AG04450 (cell line): ENCODE results near the gene NHSL2. TPM values are rescaled to one million over a fixed set of nuclear protein-coding genes. Genes with fewer than 3 reads are reported as not detected.

ENCODE experiments used
- CTCF ChIA-PET: fragments of 300-600, 350-600 bp; formaldehyde crosslinking; extraction: SDS; loops from one replicate; lab custom pipeline; 2022; ENCODE audit warnings: antibody characterized with exemption, inconsistent platforms; lab: Charles Lee
- POLR2A ChIA-PET: fragments of 350-600 bp; formaldehyde crosslinking; extraction: SDS; loops from one replicate; lab custom pipeline; 2021; ENCODE audit warnings: antibody characterized with exemption, inconsistent platforms; lab: Yijun Ruan, JAX
- DNase-seq: peaks from one replicate; pipeline ENCODE4 v3.0.0-alpha.2; 2011; ENCODE audit warnings: low read depth, low spot score
- H3K27ac ChIP-seq: one replicate; pipeline ENCODE4 v1.5.1; 2012; ENCODE audit warnings: low read depth, low read length, control low read depth
- H3K27me3 ChIP-seq: one replicate; pipeline ENCODE4 v1.6.0; 2012; ENCODE audit warnings: low read length; ENCODE audit not compliant: control insufficient read depth, insufficient read depth
- H3K4me3 ChIP-seq: 2 replicates; pipeline ENCODE4 v1.5.1; 2011; ENCODE audit warnings: mild to moderate bottlenecking, low read depth, low read length, control low read depth
- H3K9me3 ChIP-seq: 2 replicates; pipeline ENCODE4 v1.5.1; 2012; ENCODE audit warnings: low read length; ENCODE audit not compliant: control insufficient read depth, insufficient read depth
- CTCF ChIP-seq: IDR thresholded peaks from 2 replicates; pipeline ENCODE4 v1.5.1; 2011; ENCODE audit warnings: low read depth, low read length, control low read depth, inconsistent platforms
- polyA plus RNA-seq: library from polyadenylated mRNA; depleted of rRNA; stranded (reverse); fragments of >200 nt; gene quantifications from 2 replicates; pipeline ENCODE4 v1.2.3, GENCODE V29; 2011

The NHSL2 gene
- polyA plus RNA-seq, 1 experiment: 3.0 TPM

- H3K9me3 ChIP-seq: no peaks in the 10 kb centered on the region
- TF ChIP-seq CTCF: no peak
Observed at GRCh38 chrX:72102760-72103159, 192.1 kb downstream of the NHSL2 start.

GRCh38 chrX:72105436-72105835, 194.8 kb downstream of the NHSL2 start:
- POLR2A ChIA-PET: no interaction called here

More at GRCh38 chrX:72102760-72103159, 192.1 kb downstream of the NHSL2 start:
- Histone ChIP-seq H3K4me3 (no peak overlapping the region), H3K27me3 (no peaks in the 10 kb centered on the region), H3K27ac (no peak overlapping the region)
- ChIA-PET POLR2A (no interaction called here), CTCF (no interaction called here)
- no peak for DNase-seq

GRCh38 chrX:72107320-72107719, 196.7 kb downstream of the NHSL2 start:
- no peak for TF ChIP-seq CTCF
- Histone ChIP-seq H3K9me3 (no peaks in the 10 kb centered on the region), H3K27me3 (no peaks in the 10 kb centered on the region), H3K4me3 (no peak overlapping the region), H3K27ac (no peak overlapping the region)
- no peak for DNase-seq
- POLR2A ChIA-PET: no interaction called here
- CTCF ChIA-PET: no interaction called here

More at GRCh38 chrX:72105436-72105835, 194.8 kb downstream of the NHSL2 start:
- TF ChIP-seq CTCF: no peak
- no peak for DNase-seq
- Histone ChIP-seq H3K9me3 (no peaks in the 10 kb centered on the region), H3K4me3 (no peak overlapping the region), H3K27me3 (no peaks in the 10 kb centered on the region), H3K27ac (no peak overlapping the region)
- CTCF ChIA-PET: no interaction called here

- POLR2A ChIA-PET: no interaction called here
- Histone ChIP-seq H3K9me3 (no peaks in the 10 kb centered on the region), H3K4me3 (no peak overlapping the region), H3K27ac (no peak overlapping the region), H3K27me3 (no peaks in the 10 kb centered on the region)
- CTCF ChIA-PET: no interaction called here
- no peak for DNase-seq
- no peak for TF ChIP-seq CTCF
Observed at GRCh38 chrX:72107841-72108595, 197.4 kb downstream of the NHSL2 start.

- TF ChIP-seq CTCF: no peak
- no peaks in the 10 kb centered on the region for H3K9me3 ChIP-seq
- no peaks in the 10 kb centered on the region for H3K27me3 ChIP-seq
- no peak overlapping the region for H3K27ac ChIP-seq
- POLR2A ChIA-PET: no interaction called here
- H3K4me3 ChIP-seq: no peak overlapping the region
- CTCF ChIA-PET: no interaction called here
- DNase-seq: no peak
Observed at GRCh38 chrX:72108666-72109065, 198.0 kb downstream of the NHSL2 start.
